Measurements from ENCODE around the gene USP22.

Gene USP22

GRCh38 chr17:21046216-21046615 lies 3.4 kb upstream of the USP22 start:
- no peak for DNase-seq

- no peak for DNase-seq
These were observed 2.2 kb upstream of the USP22 start for GRCh38 chr17:21044971-21045370.

GRCh38 chr17:21043296-21044232 lies 753 bp upstream of the USP22 start:
- peak; percentile 98 for DNase-seq

GRCh38 chr17:21041741-21042457 lies 912 bp downstream of the USP22 start:
- peak; percentile 56 for DNase-seq

DNA sequence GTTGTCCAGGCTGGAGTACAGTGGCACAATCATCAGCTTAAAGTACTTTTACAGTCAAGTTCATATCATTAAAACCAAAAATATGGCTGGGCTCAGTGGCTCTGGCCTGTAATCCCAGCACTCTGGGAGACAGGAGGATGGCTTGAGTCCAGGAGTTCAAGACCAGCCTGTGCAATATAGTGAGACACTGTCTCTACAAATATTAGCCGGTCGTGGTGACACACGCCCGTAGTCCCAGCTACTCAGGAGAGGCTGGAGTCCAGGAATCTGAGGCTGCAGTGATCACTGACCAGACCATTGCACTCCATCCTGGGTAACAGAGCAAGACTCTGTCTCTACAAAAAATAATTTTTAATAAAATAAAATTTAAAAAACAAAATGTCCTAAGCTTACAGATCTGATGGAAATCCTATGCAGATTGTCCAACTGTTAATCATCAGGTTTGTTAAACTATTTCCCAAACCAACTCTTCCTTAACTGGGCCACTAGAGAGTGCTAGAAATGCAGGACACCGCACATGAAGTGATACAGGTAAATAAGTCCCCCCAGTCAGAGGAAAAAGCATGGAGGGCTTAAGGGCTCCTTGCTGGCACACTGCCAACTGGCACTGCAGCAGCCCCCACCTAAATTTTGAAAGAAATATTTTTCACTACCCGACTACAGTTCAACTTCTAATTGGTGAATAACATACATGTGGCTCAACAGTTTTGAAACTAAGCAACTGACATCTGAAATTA lies 2.8 kb downstream of the USP22 start:
- DNase-seq, result peak; percentile 50

GRCh38 chr17:21037117-21037803 lies 5.6 kb downstream of the USP22 start:
- no peak for DNase-seq

DNA sequence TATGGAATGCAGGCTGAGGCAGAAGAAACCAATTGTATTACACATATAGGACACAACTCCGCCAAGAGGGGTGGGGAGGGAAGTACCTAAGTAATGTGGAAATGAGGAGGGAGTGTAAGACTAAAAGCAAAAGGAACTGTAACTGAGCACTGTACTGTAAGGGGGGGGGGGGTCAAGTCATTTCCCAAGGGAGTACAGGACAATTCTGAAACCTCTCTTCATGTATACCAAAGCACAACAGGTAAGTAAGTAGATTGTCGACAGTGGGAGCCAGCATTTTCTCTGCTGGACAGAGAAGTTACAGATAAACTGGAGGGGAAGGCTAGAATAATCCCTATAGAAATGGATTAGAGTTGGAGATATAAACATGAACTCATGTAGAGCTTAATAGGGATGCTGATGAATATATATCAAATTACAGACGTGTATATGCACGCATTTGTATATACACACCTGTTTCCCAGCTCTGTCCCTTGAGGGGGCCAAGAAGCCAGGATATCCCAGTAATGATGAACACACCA lies 6.4 kb downstream of the USP22 start:
- DNase-seq, result no peak

DNA sequence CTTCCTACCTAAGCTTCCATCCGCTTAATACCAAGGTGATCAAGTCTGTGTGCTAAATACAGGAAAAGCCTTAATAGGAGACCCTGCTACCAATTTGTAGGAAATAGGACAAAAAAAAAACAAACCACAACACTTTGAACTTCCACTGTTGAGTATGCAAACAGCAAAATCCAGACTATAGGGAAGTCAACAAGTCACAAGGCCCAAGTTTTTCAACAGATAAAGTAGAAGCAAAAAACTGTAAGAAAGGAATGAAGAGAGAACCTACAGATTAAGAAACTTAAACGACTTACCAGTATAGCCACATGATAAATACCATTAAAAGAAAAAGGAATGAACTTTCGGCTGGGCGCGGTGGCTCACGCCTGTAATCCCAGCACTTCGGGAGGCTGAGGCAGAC lies 7.4 kb downstream of the USP22 start:
- no peak for DNase-seq

GRCh38 chr17:21034340-21035235 lies 8.2 kb downstream of the USP22 start:
- DNase-seq, result no peak

DNA sequence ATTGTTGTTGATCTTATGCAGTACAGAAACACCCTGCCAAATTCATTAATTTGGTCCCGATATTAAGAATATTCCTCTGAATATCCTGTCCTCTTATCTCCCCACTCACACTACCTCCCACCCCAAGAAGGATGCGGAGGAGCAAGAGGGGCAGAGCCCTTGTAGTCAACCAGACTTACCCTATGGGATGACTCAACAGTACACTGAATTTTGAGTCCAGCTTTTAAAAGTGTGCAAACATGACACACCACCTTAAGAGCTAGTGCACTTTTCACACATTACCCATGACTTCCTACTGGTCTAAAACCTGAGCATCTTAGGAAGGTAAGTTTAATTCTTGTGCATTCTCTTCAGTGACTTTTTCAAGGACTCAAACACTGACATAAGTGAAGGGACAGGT lies 9.5 kb downstream of the USP22 start:
- DNase-seq, result no peak

- no peak for DNase-seq
These were observed 10.9 kb downstream of the USP22 start for GRCh38 chr17:21031756-21032396.

- DNase-seq, result no peak
These were observed 12.4 kb downstream of the USP22 start for GRCh38 chr17:21030375-21030774.

GRCh38 chr17:21029515-21029914 lies 13.3 kb downstream of the USP22 start:
- no peak for DNase-seq

- no peak for DNase-seq
These were observed 13.8 kb downstream of the USP22 start for GRCh38 chr17:21029036-21029435.

DNA sequence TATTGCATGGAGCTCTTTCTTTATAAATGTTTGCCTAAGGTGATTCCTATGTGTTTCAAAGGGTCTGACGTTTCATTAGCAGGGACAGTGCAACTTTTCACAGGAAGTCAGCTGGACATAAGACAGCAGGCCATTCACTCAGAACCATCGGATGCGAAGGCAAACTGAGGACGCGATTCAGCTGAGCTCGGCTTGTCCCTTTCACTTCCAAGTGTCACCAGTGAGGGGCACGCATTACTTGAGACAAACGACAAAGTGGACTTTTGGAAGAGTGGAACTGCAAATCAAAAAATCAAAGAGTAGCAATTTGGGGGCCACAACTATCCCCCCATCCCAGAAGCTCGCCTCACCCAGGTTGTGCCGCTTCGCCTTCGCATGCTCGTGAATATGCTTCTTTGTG lies 14.6 kb downstream of the USP22 start:
- no peak for DNase-seq

- DNase-seq, result no peak
These were observed 15.8 kb downstream of the USP22 start for GRCh38 chr17:21027031-21027430.

DNA sequence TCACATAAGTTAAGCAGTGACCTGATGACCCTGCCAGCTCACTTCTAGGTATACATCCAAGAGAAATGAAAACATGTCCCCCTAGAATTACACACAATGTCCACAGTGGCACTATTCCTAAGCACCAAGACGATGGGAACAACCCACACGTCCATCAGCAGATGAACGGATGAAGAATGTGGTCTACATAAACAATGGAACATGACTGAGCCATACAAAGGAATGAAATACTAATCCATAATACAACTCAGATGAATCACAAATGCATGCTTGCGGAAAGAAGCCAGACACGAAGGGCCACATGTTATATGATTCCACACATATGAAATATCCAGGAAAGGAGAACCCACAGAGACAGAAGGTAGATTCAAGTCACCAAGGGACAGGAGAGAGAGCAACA lies 17.4 kb downstream of the USP22 start:
- DNase-seq, result no peak

DNA sequence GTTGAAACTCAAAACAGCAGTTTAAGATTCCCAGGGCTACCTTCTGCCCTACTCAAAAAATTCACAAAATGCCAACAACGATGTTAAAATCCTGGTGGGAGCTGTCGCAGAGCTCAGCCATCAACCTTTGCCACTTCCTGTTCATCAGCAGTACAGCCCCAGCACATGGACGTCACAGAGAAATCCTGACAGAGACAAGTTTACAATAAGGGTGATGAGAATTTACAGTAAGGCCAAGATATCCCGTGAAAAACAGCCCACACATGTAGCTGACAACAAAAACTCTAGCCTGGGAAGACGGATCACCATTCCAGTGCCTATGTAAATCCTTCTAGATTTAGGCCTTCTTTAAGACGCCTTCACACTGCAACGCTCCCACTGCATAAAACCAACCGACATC lies 18.8 kb downstream of the USP22 start:
- DNase-seq, result no peak

GRCh38 chr17:21021208-21021803 lies 21.5 kb downstream of the USP22 start:
- no peak for DNase-seq

- no peak for DNase-seq
These were observed 22.2 kb downstream of the USP22 start for GRCh38 chr17:21020622-21021021.
